Measurements from ENCODE around the gene NLGN2.

NLGN2 gene

GRCh38 chr17:7408863-7409262, 1.2 kb downstream of the NLGN2 start:
- H3K9me3 ChIP-seq (ENCODE audit: control insufficient read depth, low read length), result no peaks in the 10 kb centered on the region
- H3K4me1 ChIP-seq (ENCODE audit: control insufficient read depth, insufficient read depth, low read length), result no peaks in the 10 kb centered on the region
- no peaks in the 10 kb centered on the region for H3K36me3 ChIP-seq (ENCODE audit: control insufficient read depth, insufficient read depth, low read length)
- H3K27me3 ChIP-seq (ENCODE audit: control insufficient read depth, insufficient read depth, low read length), result peaks cover 23% of the 10 kb centered on the region
- H3K4me3 ChIP-seq (ENCODE audit: low read length), result no peak overlapping the region
- H3K9ac ChIP-seq (ENCODE audit: low read length), result no peak overlapping the region

GRCh38 chr17:7409716-7410115, 2.1 kb downstream of the NLGN2 start:
- Histone ChIP-seq H3K36me3 (ENCODE audit: control insufficient read depth, insufficient read depth, low read length) (no peaks in the 10 kb centered on the region), H3K4me3 (ENCODE audit: low read length) (no peak overlapping the region), H3K9me3 (ENCODE audit: control insufficient read depth, low read length) (no peaks in the 10 kb centered on the region), H3K27me3 (ENCODE audit: control insufficient read depth, insufficient read depth, low read length) (peaks cover 23% of the 10 kb centered on the region), H3K9ac (ENCODE audit: low read length) (no peak overlapping the region), H3K4me1 (ENCODE audit: control insufficient read depth, insufficient read depth, low read length) (no peaks in the 10 kb centered on the region)

GRCh38 chr17:7410634-7411426, 3.2 kb downstream of the NLGN2 start:
- no peaks in the 10 kb centered on the region for H3K4me1 ChIP-seq (ENCODE audit: control insufficient read depth, insufficient read depth, low read length)
- H3K27me3 ChIP-seq (ENCODE audit: control insufficient read depth, insufficient read depth, low read length), result peaks cover 12% of the 10 kb centered on the region
- H3K4me3 ChIP-seq (ENCODE audit: low read length), result no peak overlapping the region
- H3K9ac ChIP-seq (ENCODE audit: low read length), result no peak overlapping the region
- no peaks in the 10 kb centered on the region for H3K36me3 ChIP-seq (ENCODE audit: control insufficient read depth, insufficient read depth, low read length)
- H3K9me3 ChIP-seq (ENCODE audit: control insufficient read depth, low read length), result no peaks in the 10 kb centered on the region

- no peak overlapping the region for H3K4me3 ChIP-seq (ENCODE audit: low read length)
- no peaks in the 10 kb centered on the region for H3K4me1 ChIP-seq (ENCODE audit: control insufficient read depth, insufficient read depth, low read length)
- peaks cover 7% of the 10 kb centered on the region for H3K27me3 ChIP-seq (ENCODE audit: control insufficient read depth, insufficient read depth, low read length)
- H3K9me3 ChIP-seq (ENCODE audit: control insufficient read depth, low read length), result no peaks in the 10 kb centered on the region
- H3K9ac ChIP-seq (ENCODE audit: low read length), result no peak overlapping the region
- H3K36me3 ChIP-seq (ENCODE audit: control insufficient read depth, insufficient read depth, low read length), result no peaks in the 10 kb centered on the region
Observed at GRCh38 chr17:7411427-7411750, 3.7 kb downstream of the NLGN2 start.

- Histone ChIP-seq H3K27me3 (ENCODE audit: control insufficient read depth, insufficient read depth, low read length) (peaks cover under 1% of the 10 kb centered on the region), H3K36me3 (ENCODE audit: control insufficient read depth, insufficient read depth, low read length) (no peaks in the 10 kb centered on the region), H3K9me3 (ENCODE audit: control insufficient read depth, low read length) (no peaks in the 10 kb centered on the region), H3K9ac (ENCODE audit: low read length) (no peak overlapping the region), H3K4me1 (ENCODE audit: control insufficient read depth, insufficient read depth, low read length) (no peaks in the 10 kb centered on the region), H3K4me3 (ENCODE audit: low read length) (no peak overlapping the region)
Observed at GRCh38 chr17:7413346-7413985, 5.8 kb downstream of the NLGN2 start.

- H3K9ac ChIP-seq (ENCODE audit: low read length), result no peak overlapping the region
- H3K36me3 ChIP-seq (ENCODE audit: control insufficient read depth, insufficient read depth, low read length), result no peaks in the 10 kb centered on the region
- H3K4me3 ChIP-seq (ENCODE audit: low read length), result no peak overlapping the region
- no peaks in the 10 kb centered on the region for H3K9me3 ChIP-seq (ENCODE audit: control insufficient read depth, low read length)
- H3K27me3 ChIP-seq (ENCODE audit: control insufficient read depth, insufficient read depth, low read length), result peaks cover 8% of the 10 kb centered on the region
- no peaks in the 10 kb centered on the region for H3K4me1 ChIP-seq (ENCODE audit: control insufficient read depth, insufficient read depth, low read length)
Observed at GRCh38 chr17:7414837-7415236, 7.2 kb downstream of the NLGN2 start.

- Histone ChIP-seq H3K9ac (ENCODE audit: low read length) (no peak overlapping the region), H3K27me3 (ENCODE audit: control insufficient read depth, insufficient read depth, low read length) (peaks cover 8% of the 10 kb centered on the region), H3K9me3 (ENCODE audit: control insufficient read depth, low read length) (no peaks in the 10 kb centered on the region), H3K36me3 (ENCODE audit: control insufficient read depth, insufficient read depth, low read length) (no peaks in the 10 kb centered on the region), H3K4me3 (ENCODE audit: low read length) (no peak overlapping the region), H3K4me1 (ENCODE audit: control insufficient read depth, insufficient read depth, low read length) (no peaks in the 10 kb centered on the region)
Observed at GRCh38 chr17:7415784-7416183, 8.1 kb downstream of the NLGN2 start.

GRCh38 chr17:7416323-7416722, 8.7 kb downstream of the NLGN2 start:
- Histone ChIP-seq H3K27me3 (ENCODE audit: control insufficient read depth, insufficient read depth, low read length) (peaks cover 8% of the 10 kb centered on the region), H3K4me1 (ENCODE audit: control insufficient read depth, insufficient read depth, low read length) (no peaks in the 10 kb centered on the region), H3K36me3 (ENCODE audit: control insufficient read depth, insufficient read depth, low read length) (no peaks in the 10 kb centered on the region), H3K4me3 (ENCODE audit: low read length) (no peak overlapping the region), H3K9ac (ENCODE audit: low read length) (no peak overlapping the region), H3K9me3 (ENCODE audit: control insufficient read depth, low read length) (no peaks in the 10 kb centered on the region)

GRCh38 chr17:7417056-7417655, 9.5 kb downstream of the NLGN2 start:
- Histone ChIP-seq H3K4me1 (ENCODE audit: control insufficient read depth, insufficient read depth, low read length) (no peaks in the 10 kb centered on the region), H3K27me3 (ENCODE audit: control insufficient read depth, insufficient read depth, low read length) (peaks cover 8% of the 10 kb centered on the region), H3K9ac (ENCODE audit: low read length) (no peak overlapping the region), H3K36me3 (ENCODE audit: control insufficient read depth, insufficient read depth, low read length) (no peaks in the 10 kb centered on the region), H3K9me3 (ENCODE audit: control insufficient read depth, low read length) (no peaks in the 10 kb centered on the region), H3K4me3 (ENCODE audit: low read length) (no peak overlapping the region)

GRCh38 chr17:7418472-7419152, 11.0 kb downstream of the NLGN2 start:
- Histone ChIP-seq H3K9ac (ENCODE audit: low read length) (no peak overlapping the region), H3K9me3 (ENCODE audit: control insufficient read depth, low read length) (no peaks in the 10 kb centered on the region), H3K4me1 (ENCODE audit: control insufficient read depth, insufficient read depth, low read length) (no peaks in the 10 kb centered on the region), H3K27me3 (ENCODE audit: control insufficient read depth, insufficient read depth, low read length) (peaks cover 8% of the 10 kb centered on the region), H3K36me3 (ENCODE audit: control insufficient read depth, insufficient read depth, low read length) (no peaks in the 10 kb centered on the region), H3K4me3 (ENCODE audit: low read length) (no peak overlapping the region)

- Histone ChIP-seq H3K27me3 (ENCODE audit: control insufficient read depth, insufficient read depth, low read length) (peaks cover 8% of the 10 kb centered on the region), H3K9me3 (ENCODE audit: control insufficient read depth, low read length) (no peaks in the 10 kb centered on the region), H3K4me3 (ENCODE audit: low read length) (no peak within 1 kb of the TSS), H3K36me3 (ENCODE audit: control insufficient read depth, insufficient read depth, low read length) (no peaks in the 10 kb centered on the region), H3K4me1 (ENCODE audit: control insufficient read depth, insufficient read depth, low read length) (no peaks in the 10 kb centered on the region), H3K9ac (ENCODE audit: low read length) (no peak within 1 kb of the TSS)
Observed at GRCh38 chr17:7419819-7420610, 12.4 kb downstream of the NLGN2 start, which contains the start of gene SPEM1. Gene SPEM1 (plus strand): TSS chr17:7420324. CDS start chr17:7420385, 61 bp downstream.
